Mucosa of gallbladder (tissue), 1 donor: ENCODE data around the gene CELF4. TPM values are rescaled to one million over a fixed set of nuclear protein-coding genes. Genes with fewer than 3 reads are reported as not detected.
"Not testable (repeated sequence)": the region's sequence is repeated elsewhere in the genome, so short reads cannot be mapped to it uniquely, and the experiment has no call there.

Experiments
- DNase-seq: peaks from one replicate; pipeline ENCODE4 v3.0.0-alpha.2; 2020; ENCODE audit warnings: low spot score
- total RNA-seq: library from RNA; stranded (reverse); gene quantifications from one replicate; pipeline ENCODE4 v1.2.1, GENCODE V29; 2021
- donor health status: DM: no; HTN: no; CAD: no.

CELF4 gene
- total RNA-seq, 1 donor from 2014 or later: 3.8 TPM

- no peak for DNase-seq
Measured at GRCh38 chr18:37467002-37467662, 98.5 kb downstream of the CELF4 start.

GRCh38 chr18:37465958-37466357 lies 99.6 kb downstream of the CELF4 start:
- DNase-seq: peak; percentile 24

DNA sequence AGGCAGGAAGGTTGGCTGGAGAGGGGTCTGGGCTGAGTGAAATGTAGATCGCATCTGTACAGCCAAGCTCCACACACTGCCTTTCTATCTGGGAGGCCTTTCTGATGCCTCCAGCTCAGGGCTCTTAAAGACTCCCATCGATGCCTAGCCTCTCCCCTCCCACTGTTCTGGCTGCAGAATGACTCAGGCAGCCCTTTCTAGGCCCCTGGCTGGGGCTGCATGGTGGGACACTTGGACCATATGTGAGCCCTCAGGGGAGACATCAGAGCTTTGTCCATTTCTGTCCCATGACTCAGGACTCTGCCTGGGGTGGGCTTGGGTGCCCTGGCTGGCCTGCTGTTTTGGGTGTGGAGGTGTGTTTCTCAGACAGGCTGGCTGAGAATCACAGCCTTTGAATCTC lies 101.3 kb downstream of the CELF4 start:
- no peak for DNase-seq

DNA sequence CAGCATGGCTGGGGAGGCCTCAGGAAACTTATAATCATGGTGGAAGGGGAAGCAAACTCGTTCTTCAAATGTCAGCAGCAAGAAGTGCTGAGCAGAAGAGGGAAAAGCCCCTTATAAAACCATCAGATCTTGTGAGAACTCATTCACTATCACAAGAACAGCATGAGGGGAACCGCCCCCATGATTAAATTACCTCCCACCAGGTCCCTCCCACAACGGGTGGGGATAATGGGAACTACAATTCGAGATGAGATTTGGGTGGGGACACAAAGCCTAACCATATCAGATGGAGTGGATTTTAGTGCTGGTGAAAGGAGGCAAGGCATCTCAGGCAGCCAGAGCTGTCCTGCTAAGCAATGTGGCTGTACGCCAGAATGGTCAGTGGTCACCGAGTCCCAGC lies 104.3 kb downstream of the CELF4 start:
- DNase-seq: not testable (repeated sequence)

GRCh38 chr18:37460604-37461003 lies 105.0 kb downstream of the CELF4 start:
- DNase-seq: no peak

DNA sequence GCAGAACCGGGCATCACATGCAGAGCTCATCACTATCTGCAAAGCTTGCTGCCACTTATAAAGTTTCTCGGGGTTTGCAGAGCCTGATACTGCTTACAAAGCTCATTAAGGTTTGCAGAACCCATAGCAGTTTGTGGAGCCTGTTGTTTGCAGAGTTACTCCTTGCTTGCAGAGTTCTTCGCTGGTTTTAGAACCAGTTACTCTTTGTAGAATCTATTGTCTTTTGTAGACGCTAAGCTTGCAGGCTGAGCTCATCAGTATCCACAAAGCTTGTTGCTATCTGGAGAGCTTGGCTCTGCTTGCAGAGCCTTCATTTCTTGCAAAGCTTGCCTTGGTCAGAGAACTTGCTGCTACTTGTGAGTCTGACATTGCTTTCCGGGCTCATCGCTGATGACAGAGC lies 106.9 kb downstream of the CELF4 start:
- DNase-seq: no peak

DNA sequence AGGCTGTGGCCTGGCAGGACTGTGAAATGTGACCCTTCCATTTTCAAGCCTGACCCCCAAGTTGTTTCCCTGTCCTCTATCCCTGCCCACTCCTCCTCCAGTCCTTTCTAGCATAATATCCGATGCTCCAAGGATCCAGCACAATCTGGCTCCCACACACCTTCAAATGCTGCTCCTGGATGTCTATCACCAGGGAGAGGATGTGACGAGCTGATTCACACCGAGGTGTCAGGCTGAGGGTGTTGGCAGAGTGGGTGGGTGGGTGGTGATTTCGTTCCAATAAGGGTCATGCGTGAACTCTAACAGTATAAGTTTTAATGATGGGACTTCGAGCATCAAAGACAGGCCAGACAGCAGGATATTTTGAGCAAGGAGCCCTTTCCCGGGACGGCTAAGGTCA lies 107.8 kb downstream of the CELF4 start:
- DNase-seq: no peak

- DNase-seq: no peak
Measured at GRCh38 chr18:37457341-37457740, 108.3 kb downstream of the CELF4 start.

- DNase-seq: no peak
Measured at GRCh38 chr18:37456873-37457272, 108.7 kb downstream of the CELF4 start.

DNA sequence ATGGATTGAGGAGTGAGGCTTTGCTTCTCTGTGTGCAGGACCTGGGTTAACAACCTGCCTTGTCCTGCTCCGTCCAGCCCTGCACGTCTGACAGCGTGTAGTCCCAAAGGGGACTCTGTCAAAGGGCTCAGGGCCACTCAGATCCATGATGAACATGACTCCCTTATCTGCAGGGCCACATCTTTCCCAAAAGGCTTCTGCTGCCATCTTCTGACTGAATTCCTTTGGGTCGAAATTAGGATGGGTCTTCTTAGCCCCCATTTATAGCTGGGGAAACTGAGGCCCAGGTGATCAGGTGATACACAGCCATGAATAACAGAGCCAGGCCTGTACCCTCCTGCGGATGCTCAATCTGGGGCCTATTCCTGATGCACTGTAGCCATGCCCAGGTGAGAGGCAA lies 109.2 kb downstream of the CELF4 start:
- DNase-seq: no peak

DNA sequence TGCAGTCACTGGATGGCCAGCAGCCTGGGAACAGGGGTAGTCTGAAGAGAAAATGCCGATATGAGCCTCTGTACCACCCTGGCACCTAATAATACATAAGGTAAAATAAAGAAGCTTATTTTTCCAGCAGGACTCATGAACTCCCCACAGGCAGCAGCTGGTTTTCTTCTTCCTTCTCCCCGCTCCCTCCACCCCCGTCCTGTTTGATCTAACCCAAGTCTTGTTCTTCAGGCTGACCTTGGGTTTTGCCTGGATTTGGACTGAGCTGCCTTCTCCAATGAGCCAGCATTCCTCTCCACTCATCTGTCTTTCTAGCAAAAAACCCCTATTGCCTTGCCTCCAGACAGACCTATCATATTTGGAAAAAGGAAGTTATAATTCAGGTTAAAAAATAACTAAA lies 111.8 kb downstream of the CELF4 start:
- DNase-seq: peak; percentile 36

DNA sequence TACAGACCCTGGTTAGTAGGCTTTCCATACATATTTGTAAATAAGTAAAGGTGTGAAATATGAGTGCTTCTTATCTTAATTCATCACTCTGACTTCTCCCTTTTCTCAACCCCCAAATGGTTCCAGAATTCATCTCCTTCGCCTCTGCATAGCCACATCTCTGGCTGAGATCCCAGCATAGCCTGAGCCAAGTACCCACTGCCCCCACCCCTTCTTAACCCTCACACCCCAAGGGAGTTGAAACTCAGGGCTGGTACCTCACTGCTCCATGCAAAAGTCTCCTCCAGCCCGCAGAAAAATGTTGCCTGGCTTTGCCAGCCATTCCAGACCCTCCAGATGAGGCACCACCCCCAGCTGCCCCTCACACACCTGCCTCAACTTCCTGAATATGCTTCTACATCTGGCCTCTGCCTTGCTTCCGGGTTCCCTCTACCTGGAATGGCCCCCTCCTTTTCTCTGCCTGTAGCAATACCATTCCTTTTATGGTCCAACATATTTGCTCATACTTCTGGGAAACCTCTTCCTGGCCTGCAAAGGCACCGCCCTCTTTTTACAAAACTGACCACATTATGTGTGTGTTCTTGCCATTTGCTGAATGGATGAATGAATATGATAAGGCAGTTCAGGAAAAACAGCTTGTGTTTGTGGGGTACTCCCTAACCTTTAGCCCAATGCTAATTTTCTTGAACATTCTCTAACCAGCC lies 112.8 kb downstream of the CELF4 start:
- no peak for DNase-seq

DNA sequence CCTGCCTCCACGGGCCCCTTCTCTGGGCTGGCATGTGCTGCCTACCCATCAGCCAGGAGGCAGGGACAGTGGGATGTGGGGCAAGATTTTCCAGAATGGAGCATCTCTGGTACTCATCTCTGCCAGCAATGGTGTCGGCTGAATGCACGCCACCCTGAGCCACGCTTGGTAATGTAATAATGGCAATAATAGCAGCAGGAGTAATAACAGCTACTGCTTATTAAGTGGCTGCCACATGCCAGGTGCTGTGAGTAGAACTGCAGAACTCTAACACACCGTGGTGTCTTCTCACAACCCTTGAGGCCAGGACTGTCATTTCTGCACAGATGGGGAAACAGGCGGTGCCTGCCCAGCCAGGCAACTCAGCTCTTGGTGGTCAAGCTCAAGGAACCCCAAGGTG lies 113.6 kb downstream of the CELF4 start:
- DNase-seq: no peak

GRCh38 chr18:37451239-37451825 lies 114.3 kb downstream of the CELF4 start:
- DNase-seq: no peak

- DNase-seq: peak; percentile 26
Measured at GRCh38 chr18:37450434-37451132, 115.0 kb downstream of the CELF4 start.

- DNase-seq: no peak
Measured at GRCh38 chr18:37449618-37450017, 116.0 kb downstream of the CELF4 start.

DNA sequence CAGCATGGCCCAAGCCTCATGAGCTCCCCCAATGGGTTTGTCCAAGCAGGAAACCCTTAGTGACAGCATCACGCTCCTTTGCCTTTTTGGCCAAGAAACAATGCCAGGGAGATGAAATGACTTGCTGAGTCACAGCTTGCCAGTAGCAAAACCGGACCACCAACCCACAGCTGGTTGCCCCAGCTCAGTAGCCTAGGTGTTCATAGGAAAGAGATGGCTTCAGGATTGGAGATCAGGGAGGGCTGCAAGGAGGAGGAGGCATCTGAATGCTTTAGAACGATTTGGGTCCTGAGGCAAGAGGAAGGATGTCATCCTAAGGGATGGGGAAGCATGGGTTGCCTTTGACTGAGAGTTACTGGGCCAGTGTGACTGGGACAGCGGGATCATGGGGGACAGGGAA lies 116.7 kb downstream of the CELF4 start:
- DNase-seq: no peak

GRCh38 chr18:37447962-37448888 lies 117.4 kb downstream of the CELF4 start:
- DNase-seq: no peak

DNA sequence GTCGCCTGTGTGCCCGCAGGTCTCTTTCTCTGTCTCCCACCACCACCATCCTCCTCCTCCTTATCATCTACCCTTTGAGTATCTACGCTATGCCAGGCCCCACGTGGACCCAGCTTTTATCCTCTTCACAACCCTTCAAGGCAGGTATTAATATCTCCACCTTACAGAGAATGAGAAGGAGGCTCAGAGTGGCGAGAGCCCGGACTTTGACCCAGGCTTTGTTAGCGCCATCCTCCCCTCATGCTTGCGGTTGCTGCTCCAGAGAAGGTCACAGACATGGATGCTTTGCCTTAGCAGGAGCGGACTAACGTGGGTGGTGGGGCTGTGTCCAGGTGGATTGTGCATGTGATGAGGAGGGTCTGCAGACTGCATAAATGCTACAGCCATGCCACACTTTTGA lies 119.8 kb downstream of the CELF4 start:
- no peak for DNase-seq

DNA sequence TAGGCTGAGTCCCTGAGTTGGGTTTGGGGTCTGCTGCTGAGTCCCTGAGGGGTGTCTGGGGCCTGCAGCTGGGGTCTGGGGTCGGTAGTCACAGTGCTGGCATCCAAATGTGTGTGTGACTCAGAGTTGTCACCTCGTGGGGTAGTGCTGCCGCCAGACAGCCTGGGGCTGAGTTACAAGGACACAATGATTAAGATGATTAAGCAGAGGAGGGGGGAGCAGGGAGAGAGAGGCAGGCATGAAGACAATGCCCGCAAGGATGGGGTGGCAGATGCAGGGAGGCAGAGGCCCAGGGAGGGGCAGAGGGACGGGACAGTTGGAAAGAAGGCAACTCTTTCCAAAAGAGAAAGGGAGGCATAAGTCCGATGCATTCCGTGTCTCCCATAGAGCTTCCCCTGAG lies 120.2 kb downstream of the CELF4 start:
- no peak for DNase-seq

DNA sequence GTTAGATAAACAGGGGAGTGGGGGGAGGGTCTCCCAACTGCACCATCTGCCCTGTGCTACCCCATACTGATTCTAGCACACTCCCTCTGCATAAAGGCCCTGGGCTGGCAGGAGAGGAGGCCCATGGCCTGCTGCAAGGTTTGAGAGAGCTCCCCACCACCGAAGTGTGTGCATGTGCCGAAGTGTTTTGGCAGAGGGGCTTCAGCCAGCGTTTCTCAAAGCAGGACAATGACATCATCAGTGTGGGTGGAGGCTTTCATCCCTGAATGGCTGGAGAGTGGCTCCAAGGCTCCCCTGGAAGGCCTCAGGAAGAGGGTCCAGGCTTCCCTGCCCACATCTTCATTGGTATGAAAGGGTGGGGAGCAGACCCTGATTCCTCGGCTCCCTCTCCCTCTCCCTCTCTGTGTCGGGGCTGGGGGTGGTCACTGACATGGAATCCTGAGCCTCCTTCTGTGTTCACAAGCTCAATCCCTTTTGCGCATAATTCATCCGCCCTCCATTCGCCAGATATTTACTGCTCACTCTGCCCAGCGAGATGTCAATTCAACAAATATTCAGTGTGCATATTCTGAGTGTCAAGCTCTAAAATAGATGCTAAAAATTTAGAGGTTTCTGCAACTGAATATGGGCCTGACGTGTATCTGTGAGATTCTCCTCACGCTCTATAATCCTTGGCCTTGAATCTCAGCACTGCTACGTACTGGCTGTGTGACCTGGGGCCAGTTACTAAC lies 122.1 kb downstream of the CELF4 start:
- no peak for DNase-seq
